GM21723 (cell line): ENCODE data around the gene AMIGO2.
"Not testable (repeated sequence)": the region's sequence is repeated elsewhere in the genome, so short reads cannot be mapped to it uniquely, and the experiment has no call there.

Experiments used
- ATAC-seq: cut with Tn5 transposase; IDR thresholded peaks from one replicate; pipeline ENCODE4 v1.9.1; 2021; ENCODE audit warnings: mild to moderate bottlenecking, moderate library complexity; ENCODE audit not compliant: unreplicated experiment

AMIGO2 gene, protein sequence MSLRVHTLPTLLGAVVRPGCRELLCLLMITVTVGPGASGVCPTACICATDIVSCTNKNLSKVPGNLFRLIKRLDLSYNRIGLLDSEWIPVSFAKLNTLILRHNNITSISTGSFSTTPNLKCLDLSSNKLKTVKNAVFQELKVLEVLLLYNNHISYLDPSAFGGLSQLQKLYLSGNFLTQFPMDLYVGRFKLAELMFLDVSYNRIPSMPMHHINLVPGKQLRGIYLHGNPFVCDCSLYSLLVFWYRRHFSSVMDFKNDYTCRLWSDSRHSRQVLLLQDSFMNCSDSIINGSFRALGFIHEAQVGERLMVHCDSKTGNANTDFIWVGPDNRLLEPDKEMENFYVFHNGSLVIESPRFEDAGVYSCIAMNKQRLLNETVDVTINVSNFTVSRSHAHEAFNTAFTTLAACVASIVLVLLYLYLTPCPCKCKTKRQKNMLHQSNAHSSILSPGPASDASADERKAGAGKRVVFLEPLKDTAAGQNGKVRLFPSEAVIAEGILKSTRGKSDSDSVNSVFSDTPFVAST

GRCh38 chr12:47079468-47079980, at the start of gene AMIGO2, which contains the start of gene PCED1B:
TSS of gene AMIGO2 (minus strand) at chr12:47079959. CDS start at chr12:47079002, 957 bp downstream.
TSS of gene PCED1B (plus strand) at chr12:47079621. CDS start at chr12:47235064, 155,443 bp downstream.
- peak; percentile 65 for ATAC-seq

DNA sequence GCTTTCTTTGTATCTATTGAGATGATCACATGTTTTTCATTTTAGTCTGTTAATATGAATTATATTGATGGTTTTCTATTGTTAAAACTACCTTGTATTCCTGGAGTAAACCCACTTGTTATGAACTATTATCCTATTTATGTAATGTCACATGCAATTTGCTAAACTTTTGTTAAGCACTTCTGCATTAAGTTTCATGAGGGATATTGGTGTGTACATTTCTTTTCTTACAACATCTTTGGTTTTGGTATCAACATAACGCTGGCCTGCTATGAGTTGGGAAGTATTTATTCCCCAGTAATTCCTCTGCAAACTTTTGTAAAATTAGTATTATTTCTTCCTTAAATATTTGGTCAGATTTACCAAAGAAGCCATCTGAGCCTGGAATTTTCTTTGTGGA, 46.5 kb upstream of the AMIGO2 start:
- ATAC-seq = no peak

DNA sequence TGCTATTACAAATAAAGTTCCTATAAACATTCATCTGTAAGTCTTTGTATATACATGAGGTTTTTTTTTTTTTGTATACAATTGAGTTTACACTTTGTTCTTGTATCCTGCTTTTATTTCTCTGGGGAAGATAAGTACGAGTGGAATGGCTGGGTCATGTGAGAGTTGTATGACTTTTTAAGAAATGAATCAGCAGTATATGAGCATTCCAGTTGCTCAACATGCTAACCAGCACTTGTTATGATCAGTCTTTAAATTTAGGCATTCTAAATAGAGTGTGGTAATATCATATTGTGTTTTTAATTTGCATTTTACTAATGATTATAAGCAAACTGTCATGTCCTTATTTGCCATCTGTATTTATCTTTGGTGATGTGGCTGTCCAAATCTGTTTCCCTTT, 44.7 kb upstream of the AMIGO2 start:
- no peak for ATAC-seq

GRCh38 chr12:47123730-47124129, 44.0 kb upstream of the AMIGO2 start:
- ATAC-seq = no peak

- no peak for ATAC-seq
Measured at GRCh38 chr12:47122602-47123001, 42.8 kb upstream of the AMIGO2 start.

- ATAC-seq = no peak
Measured at GRCh38 chr12:47121146-47121545, 41.4 kb upstream of the AMIGO2 start.

DNA sequence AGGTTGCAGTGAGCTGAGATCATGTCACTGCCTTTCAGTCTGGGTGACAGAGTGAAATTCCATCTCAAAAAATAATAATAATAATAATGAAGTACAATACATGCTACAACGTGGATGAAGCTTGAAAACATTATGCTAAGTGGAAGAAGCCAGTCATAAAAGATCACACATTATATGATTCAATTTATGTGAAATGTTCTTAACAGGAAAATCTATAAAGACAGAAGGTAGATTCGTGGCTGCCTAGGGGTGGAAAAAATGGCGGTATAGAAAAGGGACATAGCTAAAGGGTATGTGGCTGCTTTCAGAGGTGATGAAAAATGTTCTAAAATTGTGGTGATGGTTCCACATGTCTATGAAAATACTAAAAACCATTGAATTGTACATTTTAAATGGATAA, 41.0 kb upstream of the AMIGO2 start:
- no peak for ATAC-seq

GRCh38 chr12:47117305-47117704, 37.5 kb upstream of the AMIGO2 start:
- not testable (repeated sequence) for ATAC-seq

DNA sequence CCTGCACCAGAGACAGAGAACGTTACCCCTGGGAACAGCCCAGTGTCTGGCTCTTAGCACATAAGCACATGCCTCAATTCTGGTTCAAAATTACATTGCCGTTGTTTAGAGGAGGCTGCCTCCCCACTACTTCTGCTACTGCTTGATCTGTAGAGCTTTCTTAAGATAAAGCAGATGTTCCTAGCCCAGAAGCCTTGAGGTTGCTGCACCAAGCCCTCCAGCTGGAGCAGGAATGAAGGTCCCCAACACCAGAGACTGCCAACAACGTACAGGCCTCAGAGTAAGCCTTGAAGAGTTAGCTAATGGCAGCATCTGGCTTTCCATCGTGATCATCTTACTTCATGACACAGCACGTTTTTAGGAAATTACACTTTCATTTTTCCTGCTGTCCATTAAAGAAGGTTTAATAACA, 34.7 kb upstream of the AMIGO2 start:
- no peak for ATAC-seq

- ATAC-seq = no peak
Measured at GRCh38 chr12:47112679-47113078, 32.9 kb upstream of the AMIGO2 start.

GRCh38 chr12:47111854-47112253, 32.1 kb upstream of the AMIGO2 start:
- no peak for ATAC-seq

GRCh38 chr12:47111392-47111778, 31.6 kb upstream of the AMIGO2 start:
- ATAC-seq = no peak

GRCh38 chr12:47110718-47111391, 31.1 kb upstream of the AMIGO2 start:
- ATAC-seq = no peak

DNA sequence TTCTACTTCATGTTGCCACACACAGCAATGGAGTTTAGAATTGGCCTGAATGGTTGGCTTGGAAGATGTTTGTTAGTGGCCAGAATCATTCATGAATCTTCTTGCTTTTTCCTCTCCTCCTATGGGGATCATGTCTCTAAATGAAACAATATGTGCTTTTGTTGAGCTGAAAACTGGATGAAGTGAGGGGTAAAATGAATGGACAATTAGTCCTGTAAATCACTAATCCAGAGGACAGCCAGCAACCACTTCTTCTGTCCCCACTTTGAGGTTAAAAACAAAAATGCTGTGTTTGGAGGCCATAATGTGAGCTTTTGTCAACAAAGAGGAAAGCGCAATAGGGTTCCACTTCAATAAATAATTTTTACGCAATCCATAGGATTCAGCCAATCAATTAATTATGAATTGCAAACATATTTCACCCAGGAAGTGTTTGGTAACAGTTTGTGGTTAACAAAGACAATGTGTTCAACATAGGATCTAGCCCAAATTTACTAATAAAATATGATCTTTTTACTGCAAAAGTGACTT, 30.3 kb upstream of the AMIGO2 start:
- ATAC-seq = no peak

DNA sequence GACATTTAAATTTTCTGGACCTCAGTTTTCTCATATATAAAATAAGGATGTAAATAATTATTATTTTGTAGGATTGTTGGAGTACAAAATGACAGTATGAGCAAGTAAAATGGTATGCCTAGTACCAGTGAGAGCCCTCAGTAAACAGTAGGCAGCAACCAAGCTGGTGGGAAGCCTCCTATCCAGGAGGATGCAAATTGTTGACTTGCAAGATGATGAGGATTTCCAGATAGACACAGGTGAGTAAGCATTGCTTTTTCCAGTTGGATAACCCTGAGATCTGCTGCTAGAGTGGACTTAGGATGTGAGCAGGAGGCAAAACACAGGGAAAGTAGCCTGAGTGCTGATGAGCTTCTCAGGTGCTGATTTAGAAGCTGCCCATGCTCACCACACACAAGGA, 28.2 kb upstream of the AMIGO2 start:
- ATAC-seq = no peak

- no peak for ATAC-seq
Measured at GRCh38 chr12:47107446-47107845, 27.7 kb upstream of the AMIGO2 start.

DNA sequence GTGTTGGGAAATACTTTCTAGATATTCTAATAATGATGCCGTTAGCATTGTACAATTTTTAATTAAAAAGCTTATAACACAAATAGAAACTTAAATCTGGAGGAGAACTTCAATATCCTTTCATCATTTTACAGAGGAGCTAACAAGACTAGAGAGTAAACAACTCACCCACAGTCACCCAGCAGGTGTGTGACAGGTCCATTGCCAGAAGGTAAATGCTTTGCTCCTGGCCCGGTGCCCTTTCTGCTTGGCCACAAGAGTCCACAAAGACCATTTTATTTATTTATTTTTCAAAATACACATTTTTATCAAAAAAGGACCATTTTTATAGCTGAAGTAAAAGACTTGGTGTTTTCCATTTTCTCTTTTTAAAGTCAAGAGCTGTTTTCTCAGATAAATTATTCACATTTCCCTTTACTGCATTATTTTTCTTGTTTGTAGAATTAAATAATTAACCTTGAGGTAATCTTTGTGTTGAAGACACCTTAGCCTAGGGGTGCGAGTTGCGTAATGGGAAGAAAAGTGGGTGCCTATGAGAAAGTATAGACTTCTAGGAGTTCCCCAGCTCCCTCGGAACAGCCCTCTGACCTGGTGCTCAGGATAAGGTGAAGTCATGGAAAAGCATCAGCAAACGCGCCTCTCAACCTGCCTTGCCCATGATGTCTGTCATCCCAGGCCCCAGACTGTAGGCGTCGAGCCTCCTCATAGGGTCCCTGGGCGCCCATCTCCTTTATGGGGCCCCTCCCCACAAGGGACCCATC, 26.3 kb upstream of the AMIGO2 start:
- ATAC-seq = no peak

DNA sequence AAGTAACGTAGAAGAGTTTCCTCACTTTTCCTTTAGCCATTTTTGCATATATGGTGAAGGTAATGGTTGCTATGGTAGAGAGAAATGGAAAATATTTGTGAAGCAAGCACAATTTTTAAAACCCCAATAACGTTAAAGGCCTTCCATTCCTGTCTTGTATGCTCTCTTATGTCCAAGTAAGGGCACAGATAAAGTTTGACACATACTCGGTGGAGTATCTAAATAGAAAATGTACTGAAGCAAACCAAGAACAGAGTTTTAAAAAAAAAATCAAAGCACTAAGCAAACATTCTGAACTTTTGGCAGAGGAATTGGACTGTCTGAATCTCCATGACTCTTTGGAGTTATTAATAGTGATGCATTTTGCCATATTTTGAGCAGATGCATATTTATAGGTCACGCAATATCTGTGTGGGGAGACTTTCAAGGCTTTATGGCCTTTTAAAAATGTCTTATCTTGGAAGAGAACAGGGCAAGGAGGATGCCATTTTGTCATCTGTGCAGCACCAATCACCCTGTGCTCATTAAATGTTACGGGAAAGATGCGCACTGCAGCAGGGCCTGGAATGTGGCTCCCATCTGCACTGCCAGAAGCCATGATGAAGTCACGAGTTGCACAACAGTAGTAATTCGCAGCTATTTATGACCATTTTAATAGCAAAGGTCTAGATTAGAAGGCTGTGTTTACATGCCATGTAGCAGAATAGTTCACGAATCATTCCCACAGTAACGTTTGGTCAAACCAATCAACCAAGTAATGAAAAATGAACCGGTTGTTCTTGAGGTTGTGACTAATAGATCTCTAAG, 23.3 kb upstream of the AMIGO2 start:
- ATAC-seq = no peak

DNA sequence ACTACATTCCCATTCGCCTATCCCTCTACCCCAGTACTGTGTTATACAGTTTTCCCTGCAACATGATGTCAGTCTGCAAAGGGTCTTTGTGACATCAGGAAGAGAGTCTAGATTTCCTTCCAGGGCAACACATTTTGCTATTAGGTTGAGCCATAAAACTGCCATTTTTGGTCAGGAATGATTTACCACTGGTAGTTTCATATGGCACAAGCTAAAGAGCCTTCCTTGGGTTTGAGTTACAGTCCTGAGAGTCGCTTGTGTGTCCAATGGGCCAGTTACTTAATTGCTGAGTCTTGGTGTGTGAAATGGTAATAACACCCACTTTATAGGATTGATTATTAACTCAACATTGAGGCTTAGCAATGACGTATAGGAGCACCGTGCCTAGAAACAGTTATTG, 22.6 kb upstream of the AMIGO2 start:
- no peak for ATAC-seq

DNA sequence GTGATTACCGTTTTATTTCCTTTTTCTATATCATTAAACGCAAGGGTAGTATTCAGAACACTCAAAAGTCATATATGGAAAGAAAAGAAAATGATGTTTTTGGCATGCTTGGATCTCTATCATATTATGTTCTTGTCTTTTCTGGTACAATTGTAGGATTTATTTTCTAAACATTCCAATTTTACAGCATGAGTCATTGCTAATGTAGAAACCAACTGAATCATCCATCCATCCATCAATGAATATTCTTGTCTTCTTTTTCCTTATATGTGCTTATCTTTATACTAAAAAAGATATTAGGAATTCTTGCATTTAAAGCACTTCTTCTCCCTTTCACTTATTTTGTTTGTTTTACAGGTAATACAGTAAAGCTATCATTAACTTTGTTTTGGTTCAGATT, 20.4 kb upstream of the AMIGO2 start:
- ATAC-seq = no peak
